ENCODE data around the gene SYT2.
A peak's percentile ranks its signal among the peaks of the same experiment; 100 is the strongest.
"Not testable (repeated sequence)": the region's sequence is repeated elsewhere in the genome, so short reads cannot be mapped to it uniquely, and the experiment has no call there.

SYT2 gene

GRCh38 chr1:202590975-202591411 is 119.3 kb downstream of the SYT2 start:
- DNase-seq (ENCODE audit: low spot score) = no peak

DNA sequence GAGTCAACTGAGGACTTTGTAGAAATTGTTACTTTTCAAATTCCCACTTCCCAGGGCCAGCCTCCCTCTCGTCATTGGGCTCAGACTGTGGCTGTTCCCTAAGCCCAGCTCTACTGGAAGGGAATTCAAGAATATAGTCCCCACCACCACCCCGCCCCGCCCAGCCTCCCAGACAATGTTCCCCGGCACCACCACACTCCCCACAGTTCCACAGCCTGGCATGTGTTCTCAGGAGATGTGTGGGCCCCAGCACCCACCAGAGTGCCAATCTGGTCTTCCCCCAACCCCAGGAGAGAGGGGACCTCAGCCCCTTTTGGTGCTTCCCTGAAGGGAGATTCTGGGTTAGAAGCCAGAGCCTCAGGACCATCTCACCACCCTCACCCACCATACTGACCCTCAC is 120.1 kb downstream of the SYT2 start:
- no peak for DNase-seq (ENCODE audit: low spot score)

- DNase-seq (ENCODE audit: low spot score) = peak; percentile 26
Measured at GRCh38 chr1:202589190-202589930, 120.9 kb downstream of the SYT2 start.

DNA sequence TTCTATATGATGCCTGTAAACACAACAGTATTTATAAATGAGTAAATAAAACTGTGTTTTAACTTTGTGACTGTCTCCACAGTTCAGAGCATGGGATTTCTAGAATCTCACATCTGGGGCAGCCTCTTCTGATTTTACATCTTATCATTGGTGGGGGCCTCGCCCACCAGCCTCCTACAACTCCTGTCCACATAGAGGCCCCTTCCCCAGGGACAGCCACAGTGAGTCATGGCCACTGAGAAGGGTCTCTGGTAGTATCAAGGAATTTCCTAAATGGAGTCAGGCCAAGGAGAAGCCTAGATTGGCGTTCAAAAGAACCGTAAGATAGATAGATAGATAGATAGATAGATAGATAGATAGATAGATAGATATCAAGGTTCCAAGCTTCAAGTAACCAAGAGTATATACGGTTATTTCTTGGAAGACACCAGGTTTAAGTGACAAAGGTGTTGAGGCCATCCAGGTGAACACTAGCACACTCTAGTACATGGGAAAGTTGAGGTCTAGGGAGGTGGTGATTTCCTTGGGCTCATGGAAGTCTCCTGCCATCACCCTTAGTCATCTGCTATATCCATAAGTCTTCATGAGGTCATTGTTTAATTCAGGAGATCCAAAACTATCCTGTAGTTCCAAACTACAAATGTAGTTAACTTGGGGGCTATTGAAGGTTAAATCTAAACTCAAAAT is 121.6 kb downstream of the SYT2 start:
- DNase-seq (ENCODE audit: low spot score) = no peak

DNA sequence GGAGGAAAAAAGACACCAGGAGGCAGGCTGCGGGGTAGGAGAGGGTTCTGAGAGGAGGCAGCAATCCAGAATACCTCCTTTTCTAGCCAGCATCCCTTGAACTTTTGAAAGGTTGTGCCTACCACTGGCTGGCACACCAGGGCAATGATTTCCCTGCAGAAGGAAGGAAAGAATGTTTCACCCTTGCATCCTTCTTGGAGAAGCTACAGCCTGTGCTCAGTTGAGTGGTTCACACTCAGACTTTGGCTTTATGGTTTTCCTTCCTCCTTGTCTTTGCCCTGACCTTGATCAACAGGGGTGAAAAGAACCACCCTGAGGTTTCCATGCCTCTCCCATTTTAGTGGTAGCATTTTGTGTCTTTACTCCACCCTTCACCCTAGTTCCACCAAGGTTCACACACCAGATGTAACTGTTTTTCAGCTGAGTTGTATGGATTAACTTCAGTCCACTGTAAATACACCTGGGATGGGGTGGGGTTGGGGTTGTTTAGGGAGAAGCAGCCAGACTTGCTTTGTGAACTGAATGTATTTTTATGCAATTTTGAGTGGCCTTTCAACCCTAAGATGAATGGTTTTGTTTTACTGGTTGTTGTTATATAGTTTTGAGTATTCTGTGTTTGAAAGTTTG is 122.3 kb downstream of the SYT2 start:
- DNase-seq (ENCODE audit: low spot score) = no peak

GRCh38 chr1:202586871-202587270 is 123.4 kb downstream of the SYT2 start:
- no peak for DNase-seq (ENCODE audit: low spot score)

- DNase-seq (ENCODE audit: low spot score) = no peak
Measured at GRCh38 chr1:202586018-202586821, 124.0 kb downstream of the SYT2 start.

- DNase-seq (ENCODE audit: low spot score) = no peak
Measured at GRCh38 chr1:202585590-202585933, 124.7 kb downstream of the SYT2 start.

DNA sequence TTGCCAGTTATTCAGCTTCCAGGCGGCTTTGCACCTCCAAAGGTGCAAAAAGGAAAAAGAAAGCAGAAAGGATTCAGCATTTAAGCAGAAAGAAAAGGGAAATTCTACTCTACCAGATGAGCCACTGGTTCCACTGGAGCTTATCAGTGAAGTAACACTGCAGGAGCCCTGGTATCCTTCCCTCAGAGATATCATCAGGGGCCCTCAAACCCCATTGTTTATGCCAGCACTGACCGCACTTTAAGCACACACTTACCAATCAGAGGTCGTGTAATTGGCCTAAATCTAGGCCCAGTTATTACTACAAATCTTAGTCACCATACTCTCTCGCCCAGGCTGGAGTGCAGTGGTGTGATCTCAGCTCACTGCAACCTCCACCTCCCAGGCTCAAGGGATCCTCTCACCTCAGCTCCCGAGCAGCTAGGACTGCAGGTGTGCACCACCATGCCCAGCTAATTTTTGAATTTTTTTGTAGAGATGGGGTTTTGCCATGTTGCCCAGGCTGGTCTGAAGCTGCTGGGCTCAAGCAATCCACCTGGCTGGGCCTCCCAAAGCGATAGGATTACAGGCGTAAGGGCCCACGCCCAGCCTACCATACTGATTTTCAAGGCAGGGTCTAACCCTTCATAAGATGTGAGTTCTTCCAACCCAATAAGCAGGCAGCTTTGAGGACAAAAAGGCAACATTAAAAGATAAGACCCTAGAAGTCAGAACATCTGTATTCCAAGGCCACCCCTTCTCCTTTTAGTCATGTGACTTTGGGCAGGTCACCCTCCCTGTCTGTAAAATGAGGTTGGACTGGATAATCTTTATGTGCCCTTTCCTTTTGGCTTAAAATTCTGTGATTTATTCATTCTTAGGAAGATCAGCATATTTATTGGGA is 125.3 kb downstream of the SYT2 start:
- DNase-seq (ENCODE audit: low spot score) = no peak

GRCh38 chr1:202582350-202582749 is 127.9 kb downstream of the SYT2 start:
- not testable (repeated sequence) for DNase-seq (ENCODE audit: low spot score)

DNA sequence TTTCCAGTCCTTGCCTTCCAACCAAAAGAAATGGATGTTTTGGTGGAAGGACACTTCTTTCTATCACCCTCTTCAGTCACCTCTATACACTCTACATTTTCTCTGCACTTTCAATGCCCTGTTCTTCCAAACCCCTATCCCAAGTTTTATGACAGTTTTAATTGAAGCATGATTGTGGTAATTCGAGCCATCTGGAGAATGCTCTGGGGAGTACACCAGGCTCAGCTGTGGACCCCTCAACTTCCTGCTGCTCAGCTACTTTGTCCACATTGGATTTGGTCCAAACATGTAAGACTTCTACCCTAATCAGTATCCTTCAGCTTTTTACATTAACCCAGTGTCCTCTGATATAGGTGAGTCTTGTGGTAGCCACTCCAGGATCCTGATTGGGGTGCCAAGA is 129.6 kb downstream of the SYT2 start:
- DNase-seq (ENCODE audit: low spot score) = no peak

GRCh38 chr1:202579806-202580205 is 130.4 kb downstream of the SYT2 start:
- DNase-seq (ENCODE audit: low spot score) = no peak

GRCh38 chr1:202578565-202578964 is 131.7 kb downstream of the SYT2 start:
- DNase-seq (ENCODE audit: low spot score) = no peak

- no peak for DNase-seq (ENCODE audit: low spot score)
Measured at GRCh38 chr1:202578001-202578504, 132.2 kb downstream of the SYT2 start.

GRCh38 chr1:202577381-202577780 is 132.9 kb downstream of the SYT2 start:
- no peak for DNase-seq (ENCODE audit: low spot score)

GRCh38 chr1:202576816-202577215 is 133.4 kb downstream of the SYT2 start:
- DNase-seq (ENCODE audit: low spot score) = no peak

- no peak for DNase-seq (ENCODE audit: low spot score)
Measured at GRCh38 chr1:202575918-202576653, 134.2 kb downstream of the SYT2 start.

DNA sequence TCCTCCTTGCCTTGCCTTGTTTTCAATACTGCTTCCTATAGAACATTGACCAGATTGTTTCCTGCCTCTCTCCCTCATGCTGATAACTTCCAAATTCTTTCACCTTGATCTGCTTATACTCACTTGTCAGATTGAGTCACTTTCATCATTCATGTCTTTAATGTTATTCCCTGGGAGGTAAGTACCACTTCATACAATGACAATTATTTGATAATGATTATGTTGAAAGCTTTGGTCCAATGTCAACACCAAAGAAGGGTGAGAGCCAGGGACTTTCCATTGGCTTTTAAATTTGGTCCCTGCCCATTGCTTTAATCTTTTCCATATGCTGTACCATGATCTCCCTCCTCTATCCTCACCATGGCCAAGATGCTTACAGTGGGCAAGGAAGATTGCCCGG is 137.4 kb downstream of the SYT2 start:
- no peak for DNase-seq (ENCODE audit: low spot score)

GRCh38 chr1:202571719-202572339 is 138.4 kb downstream of the SYT2 start:
- DNase-seq (ENCODE audit: low spot score) = peak; percentile 54
